Sciatic nerve (tissue), 2 donors: ENCODE results near the gene EOLA1. TPM values are rescaled to one million over a fixed set of nuclear protein-coding genes. Genes with fewer than 3 reads are reported as not detected.
A peak's percentile ranks its signal among the peaks of the same experiment; 100 is the strongest.
"Not testable (repeated sequence)": the region's sequence is repeated elsewhere in the genome, so short reads cannot be mapped to it uniquely, and the experiment has no call there.

Experiments
- ATAC-seq: fragments of 200-7000 bp; cut with Tn5 transposase; one replicate; pipeline ENCODE4 v1.9.1; 2020; ENCODE audit warnings: mild to moderate bottlenecking, moderate library complexity
- DNase-seq: peaks from one replicate; pipeline ENCODE4 v3.0.0-alpha.2; 2020; ENCODE audit warnings: low spot score
- intact Hi-C: fragments of 100-400 bp; cut with DNase I; formaldehyde crosslinking; loops from one replicate; pipeline ENCODE4 v1.14.2; 2022
- total RNA-seq: library from RNA; stranded (reverse); fragmentation: NEBNext Ultra II Directional; extraction: Animal tissue kit (Norgen Biotek cat#: 25700); gene quantifications from one replicate; pipeline ENCODE4 v1.2.1, GENCODE V29; 2021
- donor health status: DM: no; HTN: no; CAD: no.
- donor health status: DM: no; HTN: no; CAD: no.

EOLA1 gene
- total RNA-seq, 1 donor from 2014 or later = 18.9 TPM

GRCh38 chrX:149539283-149540130 lies 1.3 kb upstream of the EOLA1 start:
- intact Hi-C loops = no loop called here
- peak; percentile 81 for ATAC-seq
- DNase-seq = peak; percentile 92

- intact Hi-C loops = no loop called here
- peak; percentile 87 for ATAC-seq
- peak; percentile 95 for DNase-seq
Measured at GRCh38 chrX:149540131-149540620, 636 bp upstream of the EOLA1 start.

GRCh38 chrX:149541521-149542047 lies 772 bp downstream of the EOLA1 start:
- intact Hi-C loops = no loop called here

GRCh38 chrX:149545545-149546543 lies 5.0 kb downstream of the EOLA1 start:
- DNase-seq, intact Hi-C loops, ATAC-seq: not testable (repeated sequence)

More at GRCh38 chrX:149541521-149542047, 772 bp downstream of the EOLA1 start:
- ATAC-seq (no peak), DNase-seq (no peak)

- intact Hi-C loops, ATAC-seq, DNase-seq: not testable (repeated sequence)
Measured at GRCh38 chrX:149546962-149547361, 6.2 kb downstream of the EOLA1 start.

GRCh38 chrX:149547782-149548181 lies 7.0 kb downstream of the EOLA1 start:
- ATAC-seq, DNase-seq, intact Hi-C loops: not testable (repeated sequence)

- intact Hi-C loops, ATAC-seq, DNase-seq: not testable (repeated sequence)
Measured at GRCh38 chrX:149549701-149550100, 8.9 kb downstream of the EOLA1 start, which contains the start of gene HSFX3. Gene HSFX3 (minus strand): TSS chrX:149549924. CDS start chrX:149549852, 72 bp downstream.

GRCh38 chrX:149550454-149550853 lies 9.6 kb downstream of the EOLA1 start:
- not testable (repeated sequence) for ATAC-seq

GRCh38 chrX:149551245-149551938 lies 10.6 kb downstream of the EOLA1 start:
- intact Hi-C loops, DNase-seq, ATAC-seq: not testable (repeated sequence)

More at GRCh38 chrX:149550454-149550853, 9.6 kb downstream of the EOLA1 start:
- intact Hi-C loops, DNase-seq: not testable (repeated sequence)

GRCh38 chrX:149551939-149552248 lies 11.1 kb downstream of the EOLA1 start:
- DNase-seq, intact Hi-C loops, ATAC-seq: not testable (repeated sequence)

- intact Hi-C loops, DNase-seq, ATAC-seq: not testable (repeated sequence)
Measured at GRCh38 chrX:149555251-149555650, 14.4 kb downstream of the EOLA1 start.

- intact Hi-C loops = no loop called here
Measured at GRCh38 chrX:149563359-149563758, 22.5 kb downstream of the EOLA1 start.

GRCh38 chrX:149567621-149568417 lies 27.0 kb downstream of the EOLA1 start:
- DNase-seq (no peak), ATAC-seq (no peak)
- intact Hi-C loops = no loop called here

More at GRCh38 chrX:149563359-149563758, 22.5 kb downstream of the EOLA1 start:
- ATAC-seq = no peak
- no peak for DNase-seq

GRCh38 chrX:149568701-149569296 lies 28.0 kb downstream of the EOLA1 start:
- intact Hi-C loops = no loop called here
- DNase-seq (no peak), ATAC-seq (no peak)

- DNase-seq = no peak
- ATAC-seq = no peak
- intact Hi-C loops = no loop called here
Measured at GRCh38 chrX:149569770-149570169, 29.0 kb downstream of the EOLA1 start.

GRCh38 chrX:149570668-149571067 lies 29.9 kb downstream of the EOLA1 start:
- ATAC-seq (no peak), DNase-seq (no peak)
- intact Hi-C loops = no loop called here

GRCh38 chrX:149571770-149572169 lies 31.0 kb downstream of the EOLA1 start:
- ATAC-seq (no peak), DNase-seq (no peak)
- intact Hi-C loops = no loop called here
